ENCODE data around the gene SPEM3. TPM values are rescaled to one million over a fixed set of nuclear protein-coding genes. Genes with fewer than 3 reads are reported as not detected.

Gene SPEM3
- total and polyA plus RNA-seq, 2 experiments from 2014 or later: not detected

DNA sequence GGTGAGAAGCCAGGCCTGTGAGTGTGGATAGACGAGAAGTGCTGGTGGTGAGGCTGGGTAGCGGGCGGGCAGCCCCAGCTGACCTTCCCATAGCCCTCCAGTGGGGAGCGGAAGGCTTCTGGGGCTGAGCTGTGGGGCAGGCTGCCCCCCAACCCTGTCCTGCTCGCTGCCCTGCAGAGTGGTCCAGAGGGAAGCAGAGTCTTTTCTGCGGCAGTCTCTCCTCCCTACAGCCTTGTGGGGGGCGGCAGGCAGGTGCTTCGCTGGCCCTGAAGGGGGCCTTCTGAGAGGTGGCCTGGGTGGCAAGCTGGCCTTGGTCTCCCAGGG, 17.3 kb upstream of the SPEM3 start:
- H3F3A ChIP-seq (ENCODE audit: insufficient read depth): peaks cover 12% of the 10 kb centered on the region
- H3K4me2 ChIP-seq (ENCODE audit: unreplicated experiment): no peak overlapping the region
- no peaks in the 10 kb centered on the region for H3K9me2 ChIP-seq (ENCODE audit: insufficient read depth)
- H2AFZ ChIP-seq: no peak overlapping the region
- H4K20me1 ChIP-seq (ENCODE audit: insufficient read depth): no peaks in the 10 kb centered on the region
- no peaks in the 10 kb centered on the region for H3K27me3 ChIP-seq (replicated peaks; ENCODE audit: insufficient read depth)
- H3K9me3 ChIP-seq (ENCODE audit: low read depth): no peaks in the 10 kb centered on the region
- H3K36me3 ChIP-seq (ENCODE audit: low read depth): no peaks in the 10 kb centered on the region
- DNase-seq: no peak
- H3K27ac ChIP-seq: no peak overlapping the region
- in situ Hi-C loops (cut with MboI): no loop called here
- H3K4me3 ChIP-seq: no peak overlapping the region
- TF ChIP-seq EZH2phosphoT487 (IDR thresholded peaks at IDR 0.05; ENCODE audit: insufficient read depth, low read depth) (no peak), EZH2 (IDR thresholded peaks at IDR 0.05; ENCODE audit: insufficient read depth, poor library complexity, severe bottlenecking) (no peak)
- H3K9ac ChIP-seq: no peak overlapping the region
- WGBS, 2 experiments (ENCODE audit: low coverage in 1 of 2, low lambda C conversion rate in 2 of 2, missing lambda C conversion rate in 2 of 2): 95 to 97% methylated on average over 7 to 8 of the region's 8 CpGs
- H3K79me2 ChIP-seq (ENCODE audit: insufficient read depth): no peaks in the 10 kb centered on the region; the same call in 1 of the 2 replicates
- H3K4me1 ChIP-seq (ENCODE audit: insufficient read depth): peaks cover 16% of the 10 kb centered on the region

- peak; percentile 84 for DNase-seq
- Histone ChIP-seq H3K4me3 (no peak overlapping the region), H3K9me2 (ENCODE audit: insufficient read depth) (no peaks in the 10 kb centered on the region), H3K36me3 (ENCODE audit: low read depth) (no peaks in the 10 kb centered on the region), H3K79me2 (ENCODE audit: insufficient read depth) (no peaks in the 10 kb centered on the region), H4K20me1 (ENCODE audit: insufficient read depth) (no peaks in the 10 kb centered on the region), H3K9me3 (ENCODE audit: low read depth) (no peaks in the 10 kb centered on the region), H3K27me3 (replicated peaks; ENCODE audit: insufficient read depth) (no peaks in the 10 kb centered on the region), H3F3A (ENCODE audit: insufficient read depth) (peaks cover 12% of the 10 kb centered on the region), H3K4me2 (ENCODE audit: unreplicated experiment) (peak overlapping the region; percentile 21), H3K4me1 (ENCODE audit: insufficient read depth) (peaks cover 16% of the 10 kb centered on the region), H2AFZ (no peak overlapping the region), H3K27ac (peak overlapping the region; percentile 33; the same call in 1 of the 2 replicates), H3K9ac (peak overlapping the region; percentile 25; the same call in 1 of the 2 replicates)
- in situ Hi-C loops (cut with MboI): no loop called here
- WGBS, 2 experiments (ENCODE audit: low coverage in 1 of 2, low lambda C conversion rate in 2 of 2, missing lambda C conversion rate in 2 of 2): 63 to 66% methylated on average over 6 of the region's 6 CpGs
- TF ChIP-seq EZH2phosphoT487 (IDR thresholded peaks at IDR 0.05; ENCODE audit: insufficient read depth, low read depth) (no peak), EZH2 (IDR thresholded peaks at IDR 0.05; ENCODE audit: insufficient read depth, poor library complexity, severe bottlenecking) (no peak)
These were observed 15.2 kb upstream of the SPEM3 start for GRCh38 chr17:7413346-7413985.

GRCh38 chr17:7414837-7415236, 13.8 kb upstream of the SPEM3 start:
- no peak overlapping the region for H3K4me3 ChIP-seq
- peaks cover 12% of the 10 kb centered on the region for H3F3A ChIP-seq (ENCODE audit: insufficient read depth)
- no peak overlapping the region for H3K27ac ChIP-seq
- WGBS, 2 experiments (ENCODE audit: low coverage in 1 of 2, low lambda C conversion rate in 2 of 2, missing lambda C conversion rate in 2 of 2): 85 to 86% methylated on average over 14 of the region's 14 CpGs
- no peaks in the 10 kb centered on the region for H3K9me2 ChIP-seq (ENCODE audit: insufficient read depth)
- DNase-seq: no peak
- TF ChIP-seq EZH2phosphoT487 (IDR thresholded peaks at IDR 0.05; ENCODE audit: insufficient read depth, low read depth) (no peak), EZH2 (IDR thresholded peaks at IDR 0.05; ENCODE audit: insufficient read depth, poor library complexity, severe bottlenecking) (no peak)
- no peaks in the 10 kb centered on the region for H4K20me1 ChIP-seq (ENCODE audit: insufficient read depth)
- peaks cover 16% of the 10 kb centered on the region for H3K4me1 ChIP-seq (ENCODE audit: insufficient read depth)
- H3K9ac ChIP-seq: no peak overlapping the region
- H3K9me3 ChIP-seq (ENCODE audit: low read depth): no peaks in the 10 kb centered on the region
- H2AFZ ChIP-seq: no peak overlapping the region
- no peaks in the 10 kb centered on the region for H3K36me3 ChIP-seq (ENCODE audit: low read depth)
- in situ Hi-C loops (cut with MboI): no loop called here
- H3K4me2 ChIP-seq (ENCODE audit: unreplicated experiment): no peak overlapping the region
- H3K27me3 ChIP-seq (replicated peaks; ENCODE audit: insufficient read depth): no peaks in the 10 kb centered on the region
- no peaks in the 10 kb centered on the region for H3K79me2 ChIP-seq (ENCODE audit: insufficient read depth)

DNA sequence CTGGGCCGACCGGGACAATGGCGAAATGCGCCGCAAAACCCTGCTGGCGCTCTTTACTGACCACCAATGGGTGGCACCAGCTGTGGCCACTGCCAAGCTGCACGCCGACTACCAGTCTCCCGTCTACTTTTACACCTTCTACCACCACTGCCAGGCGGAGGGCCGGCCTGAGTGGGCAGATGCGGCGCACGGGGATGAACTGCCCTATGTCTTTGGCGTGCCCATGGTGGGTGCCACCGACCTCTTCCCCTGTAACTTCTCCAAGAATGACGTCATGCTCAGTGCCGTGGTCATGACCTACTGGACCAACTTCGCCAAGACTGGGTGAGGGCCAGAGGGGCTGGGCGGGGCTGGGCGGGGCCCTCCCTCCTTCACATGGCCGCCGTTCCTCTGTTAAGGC, 12.9 kb upstream of the SPEM3 start:
- no peak for TF ChIP-seq EZH2 (IDR thresholded peaks at IDR 0.05; ENCODE audit: insufficient read depth, poor library complexity, severe bottlenecking)
- no peak for TF ChIP-seq EZH2phosphoT487 (IDR thresholded peaks at IDR 0.05; ENCODE audit: insufficient read depth, low read depth)
- H3K9ac ChIP-seq: no peak overlapping the region
- H4K20me1 ChIP-seq (ENCODE audit: insufficient read depth): no peaks in the 10 kb centered on the region
- no peaks in the 10 kb centered on the region for H3K9me3 ChIP-seq (ENCODE audit: low read depth)
- H2AFZ ChIP-seq: no peak overlapping the region
- H3K4me2 ChIP-seq (ENCODE audit: unreplicated experiment): no peak overlapping the region
- H3K4me1 ChIP-seq (ENCODE audit: insufficient read depth): peaks cover 16% of the 10 kb centered on the region
- in situ Hi-C loops (cut with MboI): no loop called here
- no peak for DNase-seq
- H3K27me3 ChIP-seq (replicated peaks; ENCODE audit: insufficient read depth): no peaks in the 10 kb centered on the region
- no peaks in the 10 kb centered on the region for H3K79me2 ChIP-seq (ENCODE audit: insufficient read depth)
- H3K9me2 ChIP-seq (ENCODE audit: insufficient read depth): no peaks in the 10 kb centered on the region
- no peak overlapping the region for H3K4me3 ChIP-seq
- H3F3A ChIP-seq (ENCODE audit: insufficient read depth): peaks cover 12% of the 10 kb centered on the region
- no peak overlapping the region for H3K27ac ChIP-seq
- no peaks in the 10 kb centered on the region for H3K36me3 ChIP-seq (ENCODE audit: low read depth)
- 83 to 84% methylated on average over 23 of the region's 23 CpGs for WGBS, 2 experiments (ENCODE audit: low coverage in 1 of 2, low lambda C conversion rate in 2 of 2, missing lambda C conversion rate in 2 of 2)
